C4-2B (cell line): Measurements from ENCODE around the gene FLT3LG.

Source experiments
- ZFX ChIP-seq: fragments of 450-650 bp; IDR thresholded peaks from 2 replicates; pipeline ENCODE4 v1.6.1; 2017
- TF ChIP-seq, protein P1 (sequence below): fragments of 450-650 bp; conservative IDR thresholded peaks from 2 replicates; pipeline ENCODE4 v1.5.1; 2017; ENCODE audit warnings: mild to moderate bottlenecking

DNA sequence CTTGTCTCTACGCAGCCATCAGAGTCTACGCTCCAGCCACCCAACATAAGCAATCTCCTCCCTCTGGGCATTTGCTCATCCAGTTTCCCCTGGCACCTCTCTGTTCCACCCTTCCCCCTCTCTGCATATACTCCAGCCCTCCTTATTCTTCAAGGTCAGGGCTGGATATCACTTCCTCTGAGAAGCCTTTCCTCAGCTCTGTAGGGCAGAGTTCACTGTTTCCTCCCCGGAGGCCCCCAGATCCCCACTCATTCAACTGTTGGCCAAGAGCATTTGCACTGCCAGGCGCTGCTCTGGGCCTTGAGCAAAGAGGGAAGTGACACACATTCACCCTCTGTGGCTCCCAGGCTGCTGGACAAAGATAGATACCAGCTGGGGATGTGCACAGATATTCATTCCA, 41.8 kb downstream of the FLT3LG start:
- TF ChIP-seq, protein P1, sequence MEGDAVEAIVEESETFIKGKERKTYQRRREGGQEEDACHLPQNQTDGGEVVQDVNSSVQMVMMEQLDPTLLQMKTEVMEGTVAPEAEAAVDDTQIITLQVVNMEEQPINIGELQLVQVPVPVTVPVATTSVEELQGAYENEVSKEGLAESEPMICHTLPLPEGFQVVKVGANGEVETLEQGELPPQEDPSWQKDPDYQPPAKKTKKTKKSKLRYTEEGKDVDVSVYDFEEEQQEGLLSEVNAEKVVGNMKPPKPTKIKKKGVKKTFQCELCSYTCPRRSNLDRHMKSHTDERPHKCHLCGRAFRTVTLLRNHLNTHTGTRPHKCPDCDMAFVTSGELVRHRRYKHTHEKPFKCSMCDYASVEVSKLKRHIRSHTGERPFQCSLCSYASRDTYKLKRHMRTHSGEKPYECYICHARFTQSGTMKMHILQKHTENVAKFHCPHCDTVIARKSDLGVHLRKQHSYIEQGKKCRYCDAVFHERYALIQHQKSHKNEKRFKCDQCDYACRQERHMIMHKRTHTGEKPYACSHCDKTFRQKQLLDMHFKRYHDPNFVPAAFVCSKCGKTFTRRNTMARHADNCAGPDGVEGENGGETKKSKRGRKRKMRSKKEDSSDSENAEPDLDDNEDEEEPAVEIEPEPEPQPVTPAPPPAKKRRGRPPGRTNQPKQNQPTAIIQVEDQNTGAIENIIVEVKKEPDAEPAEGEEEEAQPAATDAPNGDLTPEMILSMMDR: no peak
- TF ChIP-seq ZFX: no peak
